GM18858 (cell line): Measurements from ENCODE around the gene ASCL4.

Experiments used
- ATAC-seq: cut with Tn5 transposase; IDR thresholded peaks from one replicate; pipeline ENCODE4 v1.9.1; 2021; ENCODE audit not compliant: unreplicated experiment

The ASCL4 gene

GRCh38 chr12:107778383-107779025 lies 4.0 kb downstream of the ASCL4 start:
- no peak for ATAC-seq

- ATAC-seq = peak; percentile 68
These were observed 4.8 kb downstream of the ASCL4 start for GRCh38 chr12:107779077-107779831.

- ATAC-seq = no peak
These were observed 5.8 kb downstream of the ASCL4 start for GRCh38 chr12:107780298-107780697.

- no peak for ATAC-seq
These were observed 7.6 kb downstream of the ASCL4 start for GRCh38 chr12:107782067-107782466.

- peak; percentile 53 for ATAC-seq
These were observed 9.2 kb downstream of the ASCL4 start for GRCh38 chr12:107783406-107784376.

DNA sequence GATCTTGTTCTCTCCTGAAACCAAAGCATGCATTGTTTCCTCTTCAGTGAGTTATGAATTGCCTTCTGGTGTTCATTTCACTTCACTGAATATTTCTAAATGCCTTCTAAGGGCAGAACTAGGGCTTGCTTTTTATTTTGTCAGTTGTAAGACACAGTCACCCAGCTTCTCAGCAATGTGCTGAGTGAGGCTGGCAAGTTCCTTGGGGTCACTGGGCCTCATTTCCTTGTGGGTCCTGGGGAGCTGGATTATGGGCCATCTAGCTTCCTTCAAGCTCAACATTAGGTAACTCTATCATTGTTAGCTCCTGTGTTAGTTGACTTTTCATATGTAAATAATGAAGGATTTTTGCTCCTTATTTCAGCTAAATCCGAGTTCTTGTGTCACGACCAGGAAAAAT lies 13.8 kb downstream of the ASCL4 start:
- no peak for ATAC-seq

GRCh38 chr12:107788690-107789458 lies 14.4 kb downstream of the ASCL4 start:
- ATAC-seq = no peak

- no peak for ATAC-seq
These were observed 17.1 kb downstream of the ASCL4 start for GRCh38 chr12:107791465-107792089.

GRCh38 chr12:107794451-107794850 lies 19.9 kb downstream of the ASCL4 start:
- no peak for ATAC-seq

- no peak for ATAC-seq
These were observed 24.1 kb downstream of the ASCL4 start for GRCh38 chr12:107798580-107798979.

GRCh38 chr12:107801150-107801549 lies 26.6 kb downstream of the ASCL4 start:
- no peak for ATAC-seq

GRCh38 chr12:107803092-107803491 lies 28.6 kb downstream of the ASCL4 start:
- ATAC-seq = no peak

DNA sequence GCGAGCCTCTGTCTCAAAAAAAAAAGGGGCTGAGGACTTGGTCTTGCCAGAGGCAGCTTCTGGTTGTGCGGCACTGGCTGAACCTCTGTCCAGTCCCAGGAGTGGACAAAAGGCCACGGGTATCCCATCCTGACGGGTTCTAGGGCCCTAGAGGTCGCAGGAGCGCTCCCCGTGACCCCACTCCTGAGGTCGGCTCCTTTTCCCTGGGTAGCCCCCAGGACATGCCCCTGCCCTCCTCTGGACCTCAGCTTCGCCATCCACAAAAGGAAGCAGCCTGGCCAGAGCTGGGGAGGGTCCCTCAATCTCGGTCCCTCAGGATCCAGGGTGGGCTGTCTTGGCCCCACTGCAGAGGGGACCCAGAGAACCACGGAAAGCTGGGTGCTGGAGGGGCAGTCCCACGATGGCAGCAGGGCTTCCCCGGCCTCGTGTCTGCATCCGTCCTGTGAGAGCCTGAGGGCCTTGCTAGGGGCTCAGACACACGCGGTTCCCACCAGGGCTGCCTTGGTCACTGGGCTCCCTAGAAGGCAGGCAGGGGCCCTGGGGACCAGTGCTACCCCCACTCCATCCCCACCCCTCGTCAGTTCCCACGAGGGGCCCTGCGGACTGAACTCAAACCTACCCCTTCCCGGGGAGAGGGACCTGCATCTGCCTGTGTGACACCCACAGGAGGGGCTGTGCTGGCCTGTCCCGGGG lies 31.1 kb downstream of the ASCL4 start:
- no peak for ATAC-seq

DNA sequence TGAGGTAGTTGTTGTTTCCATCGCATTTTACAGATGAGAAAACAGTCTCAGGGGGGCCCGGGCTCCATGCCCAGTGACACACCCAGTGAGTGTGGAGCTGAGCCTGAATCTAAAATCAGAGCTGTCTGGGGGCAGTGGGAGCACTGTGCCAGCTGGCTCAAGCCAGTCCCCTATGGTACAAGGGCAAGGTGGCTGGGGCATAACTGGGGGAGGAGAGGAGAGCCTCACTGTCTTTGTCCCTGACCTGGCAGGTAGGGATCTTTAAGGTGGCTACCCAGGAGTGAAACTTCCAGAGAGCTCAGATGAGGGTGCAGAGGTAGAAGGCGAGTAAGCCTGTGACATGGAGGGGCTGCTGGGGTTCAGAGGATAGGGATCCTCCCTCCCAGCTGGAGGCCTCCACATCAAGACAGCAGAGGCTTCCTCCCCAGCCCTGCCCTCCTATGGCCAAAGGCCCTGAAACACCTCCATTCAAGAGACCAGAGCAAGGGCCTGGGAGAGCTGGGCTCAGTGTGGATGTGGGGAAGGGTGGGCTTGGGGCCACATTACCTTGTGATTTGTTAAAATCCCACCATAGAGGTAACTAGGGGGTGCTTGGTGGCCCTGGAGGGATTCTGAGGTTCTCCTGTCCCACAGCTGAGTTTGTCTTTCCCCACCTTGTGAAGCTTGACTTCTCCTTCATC lies 33.1 kb downstream of the ASCL4 start:
- ATAC-seq = no peak

DNA sequence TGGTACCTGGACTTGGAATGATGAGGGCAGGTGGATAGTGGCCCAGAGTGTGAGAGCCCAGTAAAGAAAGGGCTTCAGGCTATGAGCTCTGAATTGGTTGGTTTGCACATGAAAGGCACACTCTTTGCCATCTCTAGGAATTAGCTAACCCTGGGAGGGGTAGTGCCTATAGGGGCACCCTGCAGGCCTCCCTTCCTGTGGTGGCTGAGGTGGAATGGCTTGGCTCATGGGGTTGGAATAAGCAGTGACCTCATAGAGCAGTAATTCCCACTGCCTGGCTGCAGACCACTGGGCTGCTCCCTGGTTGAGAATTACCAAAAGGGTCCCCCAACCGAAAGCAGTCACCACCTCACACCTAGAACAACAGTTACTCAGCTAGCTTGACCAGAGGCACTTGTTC lies 42.7 kb downstream of the ASCL4 start:
- no peak for ATAC-seq

- no peak for ATAC-seq
These were observed 44.5 kb downstream of the ASCL4 start for GRCh38 chr12:107818984-107819383.

DNA sequence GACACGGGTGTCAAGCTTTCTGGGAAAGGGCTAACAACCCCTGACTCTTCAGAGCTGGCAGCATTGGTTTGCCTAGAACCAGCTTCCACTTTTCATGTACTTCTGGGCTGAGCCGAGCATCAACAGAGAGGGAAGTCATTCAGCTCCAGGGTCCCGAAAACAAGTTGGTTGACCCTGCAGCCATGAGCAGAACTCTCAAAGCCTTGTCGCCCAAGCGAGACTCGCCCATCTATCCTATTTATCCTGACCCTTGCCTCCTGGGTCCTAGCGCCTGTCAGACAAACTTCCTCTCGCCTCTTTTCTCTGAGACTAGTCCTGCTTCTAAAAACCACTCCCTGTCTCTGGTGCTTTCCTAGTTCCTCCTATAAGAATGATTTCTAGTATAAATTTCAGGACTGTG lies 47.9 kb downstream of the ASCL4 start:
- no peak for ATAC-seq
